H1 (cell line): ENCODE data around the gene CSE1L. TPM values are rescaled to one million over a fixed set of nuclear protein-coding genes. Genes with fewer than 3 reads are reported as not detected.

Experiments
- CTCF ChIA-PET: fragments of 300-600 bp; sonication (Branson Sonifier 250); formaldehyde crosslinking; loops from one replicate; lab custom pipeline; 2021; ENCODE audit not compliant: partially characterized antibody; lab: Charles Lee
- POLR2A ChIA-PET: fragments of 300-600 bp; sonication (Branson Sonifier 250); formaldehyde crosslinking; loops from one replicate; lab custom pipeline; 2021; ENCODE audit warnings: inconsistent platforms; ENCODE audit not compliant: partially characterized antibody; lab: Charles Lee
- DNase-seq, 2 experiments: peaks; one replicate each; pipeline versions ENCODE4 v3.0.0 to v3.0.0-alpha.2; 2010 to 2022; ENCODE audit warnings: low spot score in 2 of 2, low read depth in 1 of 2, mixed read lengths in 1 of 2
- FAIRE-seq: peaks from 2 replicates; lab custom pipeline; 2011; peaks lifted over from hg19 to GRCh38; lab: Jason Lieb, UNC
- H2AFZ ChIP-seq: 2 replicates; pipeline ENCODE4 v1.8.1; 2012; ENCODE audit warnings: low read length, inconsistent platforms
- H2AK5ac ChIP-seq: 2 replicates; pipeline ENCODE4 v1.6.1; 2013; ENCODE audit warnings: low read depth, low read length
- H2BK120ac ChIP-seq: replicated peaks from 2 replicates; pipeline ENCODE3; 2013; ENCODE audit warnings: low read depth, low read length, inconsistent platforms
- H2BK12ac ChIP-seq: 2 replicates; pipeline ENCODE4 v1.6.1; 2013; ENCODE audit warnings: low read depth, low read length
- H2BK15ac ChIP-seq: 2 replicates; pipeline ENCODE4 v1.6.1; 2013; ENCODE audit warnings: low read length
- H2BK20ac ChIP-seq: 2 replicates; pipeline ENCODE4 v1.6.1; 2013; ENCODE audit warnings: low read length
- H2BK5ac ChIP-seq: 2 replicates; pipeline ENCODE4 v1.6.1; 2013; ENCODE audit warnings: low read depth, low read length
- H3K14ac ChIP-seq: 2 replicates; pipeline ENCODE4 v1.6.1; 2013; ENCODE audit warnings: inconsistent platforms; ENCODE audit not compliant: insufficient read length
- H3K18ac ChIP-seq: 2 replicates; pipeline ENCODE4 v1.6.1; 2013; ENCODE audit warnings: low read length; ENCODE audit errors: extremely low read depth
- H3K23ac ChIP-seq: 2 replicates; pipeline ENCODE4 v1.6.1; 2013; ENCODE audit warnings: inconsistent platforms; ENCODE audit not compliant: insufficient read length
- H3K23me2 ChIP-seq: 2 replicates; pipeline ENCODE4 v1.6.1; 2013; ENCODE audit warnings: low read depth, low read length
- H3K27ac ChIP-seq: 2 replicates; pipeline ENCODE4 v1.6.1; 2011; ENCODE audit warnings: low read depth, low read length, inconsistent platforms
- H3K27me3 ChIP-seq, 4 experiments: replicated peaks in 1 of 4; 1 replicate in 1 of 4; 2 replicates in 3 of 4; pipeline versions ENCODE4 v1.6.1 to v1.8.1; 2011 to 2013; ENCODE audit warnings: low read length in 3 of 4, mild to moderate bottlenecking in 3 of 4, inconsistent platforms in 2 of 4, mixed read lengths in 2 of 4, moderate library complexity in 1 of 4; ENCODE audit not compliant: control insufficient read depth in 3 of 4, insufficient read depth in 3 of 4; ENCODE audit errors: extremely low read depth in 1 of 4
- H3K36me3 ChIP-seq, 4 experiments: 2 replicates each; pipeline versions ENCODE4 v1.6.1 to v1.8.1; 2011 to 2013; ENCODE audit warnings: mild to moderate bottlenecking in 4 of 4, low read length in 3 of 4, moderate library complexity in 2 of 4, control low read depth in 1 of 4, inconsistent platforms in 1 of 4; ENCODE audit not compliant: insufficient read depth in 4 of 4, control insufficient read depth in 2 of 4
- H3K4ac ChIP-seq: replicated peaks from 2 replicates; pipeline ENCODE3; 2013; ENCODE audit warnings: low read length, low read depth, mixed read lengths, inconsistent platforms; ENCODE audit not compliant: insufficient read length
- H3K4me1 ChIP-seq, 4 experiments: replicated peaks in 1 of 4; 1 replicate in 1 of 4; 2 replicates in 3 of 4; pipeline versions ENCODE4 v1.6.1 to v1.8.1; 2011 to 2013; ENCODE audit warnings: low read length in 3 of 4, inconsistent platforms in 2 of 4, mixed read lengths in 1 of 4; ENCODE audit not compliant: insufficient read depth in 4 of 4, control insufficient read depth in 3 of 4
- H3K4me2 ChIP-seq, 2 experiments: 2 replicates each; pipeline versions ENCODE4 v1.6.1 to v1.8.1; 2011 to 2013; ENCODE audit warnings: low read depth in 2 of 2, low read length in 2 of 2, control low read depth in 1 of 2, inconsistent platforms in 1 of 2, mild to moderate bottlenecking in 1 of 2; ENCODE audit not compliant: insufficient read depth in 1 of 2
- H3K4me3 ChIP-seq, 4 experiments: fragments of 200-600, 300-600 bp in 1 of 4; sonication (generic), shearing (Covaris generic), sonication (Bioruptor Twin) in 1 of 4; 2 replicates each; pipeline versions ENCODE4 v1.5.1 to v1.8.1; 2011 to 2016; ENCODE audit warnings: low read length in 4 of 4, low read depth in 3 of 4, control low read depth in 2 of 4, inconsistent platforms in 2 of 4, mild to moderate bottlenecking in 2 of 4, mixed read lengths in 1 of 4, moderate library complexity in 1 of 4; ENCODE audit not compliant: insufficient read depth in 2 of 4; ENCODE audit errors: extremely low read depth in 1 of 4
- H3K56ac ChIP-seq: replicated peaks from 2 replicates; pipeline ENCODE3; 2013; ENCODE audit warnings: low read depth, mild to moderate bottlenecking, mixed read lengths, low read length, inconsistent platforms; ENCODE audit not compliant: insufficient read length
- H3K79me1 ChIP-seq: 2 replicates; pipeline ENCODE4 v1.6.1; 2013; ENCODE audit warnings: low read depth, low read length, control low read depth
- H3K79me2 ChIP-seq, 2 experiments: 2 replicates each; pipeline versions ENCODE4 v1.6.1 to v1.8.1; 2012 to 2013; ENCODE audit warnings: low read length in 2 of 2, mild to moderate bottlenecking in 2 of 2, inconsistent platforms in 1 of 2; ENCODE audit not compliant: insufficient read depth in 2 of 2, control insufficient read depth in 1 of 2
- H3K9ac ChIP-seq, 4 experiments: replicated peaks in 1 of 4; 1 replicate in 1 of 4; 2 replicates in 3 of 4; pipeline versions ENCODE4 v1.6.1 to v1.8.1; 2011 to 2013; ENCODE audit warnings: low read depth in 3 of 4, low read length in 3 of 4, control low read depth in 2 of 4, mild to moderate bottlenecking in 2 of 4, moderate library complexity in 2 of 4, inconsistent platforms in 1 of 4; ENCODE audit errors: extremely low read depth in 1 of 4
- H3K9me3 ChIP-seq, 2 experiments: 2 replicates each; pipeline versions ENCODE4 v1.6.1 to v1.8.1; 2012 to 2013; ENCODE audit warnings: mild to moderate bottlenecking in 2 of 2, moderate library complexity in 2 of 2, control low read depth in 1 of 2, inconsistent platforms in 1 of 2, low read depth in 1 of 2, low read length in 1 of 2, mixed read lengths in 1 of 2; ENCODE audit not compliant: insufficient read depth in 2 of 2
- H4K20me1 ChIP-seq, 2 experiments: replicated peaks in 1 of 2; 2 replicates each; pipeline versions ENCODE3 to v1.8.1; 2011 to 2013; ENCODE audit warnings: inconsistent platforms in 2 of 2, low read length in 2 of 2, mild to moderate bottlenecking in 1 of 2; ENCODE audit not compliant: insufficient read depth in 2 of 2, control insufficient read depth in 1 of 2
- H4K5ac ChIP-seq: 2 replicates; pipeline ENCODE4 v1.6.1; 2013; ENCODE audit warnings: low read length, low read depth, mixed read lengths, inconsistent platforms; ENCODE audit not compliant: insufficient read length
- H4K8ac ChIP-seq: 2 replicates; pipeline ENCODE4 v1.8.0; 2013; ENCODE audit warnings: mild to moderate bottlenecking, moderate library complexity, low read length, inconsistent platforms; ENCODE audit not compliant: insufficient read depth; ENCODE audit errors: extremely low read depth
- H4K91ac ChIP-seq: replicated peaks from 2 replicates; pipeline ENCODE3; 2013; ENCODE audit warnings: low read length, mixed read lengths, inconsistent platforms; ENCODE audit not compliant: insufficient read length
- BRCA1 ChIP-seq: IDR thresholded peaks from 2 replicates; pipeline ENCODE4 v1.6.1; 2012; ENCODE audit warnings: low read depth, low read length, improper control_type of control experiment
- CEBPB ChIP-seq: IDR thresholded peaks from 2 replicates; pipeline ENCODE4 v1.6.1; 2012; ENCODE audit warnings: low read depth, low read length
- CHD1 ChIP-seq: IDR thresholded peaks from 2 replicates; pipeline ENCODE4 v1.6.1; 2012; ENCODE audit warnings: low read depth, low read length, improper control_type of control experiment
- CHD2 ChIP-seq: IDR thresholded peaks from 2 replicates; pipeline ENCODE4 v1.6.1; 2012; ENCODE audit warnings: low read length, improper control_type of control experiment
- EZH2 ChIP-seq: fragments of 200-600 bp; sonication (generic); IDR thresholded peaks from 2 replicates; pipeline ENCODE4 v1.7.1; 2012; ENCODE audit warnings: low read depth, mild to moderate bottlenecking, moderate library complexity, low read length, inconsistent platforms; ENCODE audit not compliant: severe bottlenecking
- HDAC2 ChIP-seq, 2 experiments: fragments of 300-600 bp in 1 of 2; sonication (generic) in 1 of 2; IDR thresholded peaks; 2 replicates each; pipeline ENCODE4 v1.6.1; 2011 to 2012; ENCODE audit warnings: low read depth in 2 of 2, low read length in 2 of 2, mild to moderate bottlenecking in 2 of 2, moderate library complexity in 2 of 2, borderline replicate concordance in 1 of 2, inconsistent platforms in 1 of 2
- KDM1A ChIP-seq: fragments of 200-600, 300-600 bp; sonication (generic); IDR thresholded peaks from 2 replicates; pipeline ENCODE4 v1.7.1; 2016; ENCODE audit warnings: mild to moderate bottlenecking, low read length, borderline replicate concordance
- KDM4A ChIP-seq: IDR thresholded peaks from one replicate; pipeline ENCODE4 v1.7.1; 2012; ENCODE audit warnings: low read depth, mild to moderate bottlenecking, moderate library complexity, low read length, inconsistent platforms; ENCODE audit not compliant: severe bottlenecking
- POLR2A ChIP-seq, 2 experiments: IDR thresholded peaks; 1 replicate in 1 of 2; 2 replicates in 1 of 2; pipeline ENCODE4 v1.6.1; 2011; ENCODE audit warnings: low read depth in 2 of 2, low read length in 2 of 2, mild to moderate bottlenecking in 2 of 2; ENCODE audit errors: control extremely low read depth in 1 of 2
- POLR2AphosphoS5 ChIP-seq: IDR thresholded peaks from 2 replicates; pipeline ENCODE4 v1.6.1; 2011; ENCODE audit warnings: low read depth, low read length
- RFX5 ChIP-seq: IDR thresholded peaks from 2 replicates; pipeline ENCODE4 v1.6.1; 2011; ENCODE audit warnings: low read depth, low read length, improper control_type of control experiment, borderline replicate concordance
- SIRT6 ChIP-seq: IDR thresholded peaks from one replicate; pipeline ENCODE4 v1.7.1; 2012; ENCODE audit warnings: low read length, inconsistent platforms
- WGBS, 2 experiments: shearing (Covaris generic) in 1 of 2; methylation state at CpG; one replicate each; pipeline versions ENCODE4 v1.1.6 to v1.1.7; 2013 to 2015; ENCODE audit warnings: low lambda C conversion rate in 2 of 2, mixed read lengths in 2 of 2, inconsistent platforms in 1 of 2, low coverage in 1 of 2, missing lambda C conversion rate in 1 of 2; ENCODE audit not compliant: insufficient replicate concordance in 2 of 2, insufficient coverage in 1 of 2, insufficient read length in 1 of 2; ENCODE audit errors: extremely low coverage in 1 of 2, missing lambda C conversion rate in 1 of 2; 5-methylcytosine and 5-hydroxymethylcytosine counted together
- polyA plus RNA-seq, 7 experiments: library from polyadenylated mRNA; depleted of rRNA in 3 of 7; stranded (reverse) in 5 of 7; unstranded in 2 of 7; fragments of >200 nt in 5 of 7; fragments of 200-250 nt in 2 of 7; gene quantifications; 1 replicate in 5 of 7; 2 replicates in 1 of 7; 4 replicates in 1 of 7; pipeline versions ENCODE4 v1.2.1 to v1.2.3, GENCODE V29; 2011 to 2013; ENCODE audit warnings: missing spikeins in 2 of 7, mixed read lengths in 2 of 7
- total RNA-seq: library from RNA; stranded (reverse); fragmentation: NEBNext Ultra II Directional; extraction: Animal tissue kit (Norgen Biotek cat#: 25700); gene quantifications from 2 replicates; pipeline ENCODE4 v1.2.1, GENCODE V29; 2021

Gene CSE1L
- total and polyA plus RNA-seq, 2 of the 8 experiments (the other 6 are each of a cell fraction or from before 2014, with no cell fraction given): 94.1 to 269 TPM

GRCh38 chr20:49103019-49103418 is 56.9 kb downstream of the CSE1L start:
- H2AK5ac ChIP-seq: no peak overlapping the region
- peaks cover 25 to 66% (median 47%) of the 10 kb centered on the region in 4 experiments for H3K36me3 ChIP-seq
- no peak overlapping the region for H3K4ac ChIP-seq
- H3K79me1 ChIP-seq: 0 out of 2 replicates have a peak, but pooled peaks cover 2% of the 10 kb centered on the region
- no peak overlapping the region for H3K27ac ChIP-seq
- no peak overlapping the region for H2BK120ac ChIP-seq
- no peaks in the 10 kb centered on the region for H3K27me3 ChIP-seq
- no peak overlapping the region for H3K56ac ChIP-seq
- H3K9ac ChIP-seq: no peak overlapping the region
- H4K5ac ChIP-seq: no peak overlapping the region
- H3K4me2 ChIP-seq: no peak overlapping the region
- H3K14ac ChIP-seq: no peak overlapping the region
- FAIRE-seq: no peak
- no peaks in the 10 kb centered on the region for H3K9me3 ChIP-seq
- H3K23me2 ChIP-seq: no peaks in the 10 kb centered on the region
- no peak for DNase-seq
- peaks cover 0 to 6% of the 10 kb centered on the region in 2 experiments; a peak in 1 of 4 replicates for H3K79me2 ChIP-seq
- no peak overlapping the region for H2BK15ac ChIP-seq
- H3K4me3 ChIP-seq: no peak overlapping the region
- no peak overlapping the region for H2BK20ac ChIP-seq
- no peak overlapping the region for H2BK12ac ChIP-seq
- H4K8ac ChIP-seq: no peak overlapping the region
- CTCF ChIA-PET: interaction anchor here (1.1 to 1.3 kb wide), 4 partner anchors 30 to 445 kb away, joined by 3 read pairs; no protein-coding TSS in a partner anchor
- no peak overlapping the region for H3K23ac ChIP-seq
- peaks cover 0 to 1% (median 0%) of the 10 kb centered on the region in 4 experiments; a peak in 1 of 7 replicates for H3K4me1 ChIP-seq
- no peak overlapping the region for H3K18ac ChIP-seq
- 94% methylated on average over 4 of the region's 4 CpGs; no CpG with 5 or more reads in 1 of the 2 experiments for WGBS, 2 experiments
- H2BK5ac ChIP-seq: no peak overlapping the region
- POLR2A ChIA-PET: interaction anchor here (0.8 to 2.0 kb wide), 8 partner anchors 9 to 145 kb away, joined by 3 to 8 read pairs (median 4); partner anchors contain the start of gene CSE1L
- H4K91ac ChIP-seq: no peak overlapping the region
- peaks cover 0 to 11% of the 10 kb centered on the region in 2 experiments for H4K20me1 ChIP-seq
- no peak overlapping the region for H2AFZ ChIP-seq
- no peak for TF ChIP-seq KDM1A
- no peak for TF ChIP-seq RFX5
- TF ChIP-seq CHD1: no peak
- TF ChIP-seq POLR2A (IDR thresholded peaks at IDR 0.05; ENCODE audit: control extremely low read depth in 1 of 2, low read depth in 2 of 2, low read length in 2 of 2): peak; percentile 34 to 45; a peak in 2 of 3 replicates
- no peak for TF ChIP-seq BRCA1
- TF ChIP-seq EZH2: no peak
- TF ChIP-seq SIRT6: no peak
- no peak for TF ChIP-seq HDAC2 (IDR thresholded peaks at IDR 0.05; ENCODE audit: borderline replicate concordance in 1 of 2, low read depth in 2 of 2, low read length in 2 of 2)
- TF ChIP-seq CEBPB: no peak
- no peak for TF ChIP-seq KDM4A
- TF ChIP-seq CHD2: no peak
- TF ChIP-seq POLR2AphosphoS5: peak; percentile 62
